ENCODE data around the gene CFAP126. TPM values are rescaled to one million over a fixed set of nuclear protein-coding genes. Genes with fewer than 3 reads are reported as not detected.
A peak's percentile ranks its signal among the peaks of the same experiment; 100 is the strongest.

Gene CFAP126
- total and polyA plus RNA-seq, 2 of the 13 experiments (the other 11 are each of a cell fraction or from before 2014, with no cell fraction given): not detected

DNA sequence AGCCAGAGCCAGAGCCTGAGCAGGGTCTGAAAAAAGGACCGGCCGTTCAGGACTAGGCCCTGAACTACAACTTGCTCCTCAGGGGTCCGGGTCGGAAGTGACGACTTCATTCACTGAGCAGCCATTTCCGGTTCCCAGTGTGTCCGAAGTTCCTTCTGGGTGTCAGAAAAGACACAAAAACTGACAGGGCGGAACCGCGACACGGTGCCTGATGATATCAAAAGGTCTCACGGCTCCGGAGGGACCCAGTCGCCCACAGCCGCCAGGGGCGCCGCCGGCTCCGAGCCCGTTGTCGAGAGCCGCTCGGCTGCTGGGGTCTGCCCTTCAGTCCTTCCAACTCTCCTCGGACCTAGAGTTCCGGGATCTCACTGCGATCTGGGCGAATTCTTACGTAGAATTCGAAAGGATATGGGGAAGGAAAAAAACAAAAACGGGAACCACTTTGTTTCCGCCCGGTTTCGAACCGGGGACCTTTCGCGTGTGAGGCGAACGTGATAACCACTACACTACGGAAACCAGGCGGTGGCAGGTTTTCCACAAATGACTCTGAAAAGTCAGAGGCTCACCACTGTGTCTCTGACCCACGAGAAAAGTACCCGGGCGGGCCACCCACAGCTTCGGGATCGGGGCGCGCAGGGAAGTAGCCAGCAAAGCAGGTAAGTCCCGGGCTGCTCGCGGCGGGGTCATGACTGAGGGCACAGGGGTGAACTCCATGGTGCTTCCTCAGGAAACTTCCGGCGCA is 31.8 kb upstream of the CFAP126 start (continued):
- TF ChIP-seq, protein P1, sequence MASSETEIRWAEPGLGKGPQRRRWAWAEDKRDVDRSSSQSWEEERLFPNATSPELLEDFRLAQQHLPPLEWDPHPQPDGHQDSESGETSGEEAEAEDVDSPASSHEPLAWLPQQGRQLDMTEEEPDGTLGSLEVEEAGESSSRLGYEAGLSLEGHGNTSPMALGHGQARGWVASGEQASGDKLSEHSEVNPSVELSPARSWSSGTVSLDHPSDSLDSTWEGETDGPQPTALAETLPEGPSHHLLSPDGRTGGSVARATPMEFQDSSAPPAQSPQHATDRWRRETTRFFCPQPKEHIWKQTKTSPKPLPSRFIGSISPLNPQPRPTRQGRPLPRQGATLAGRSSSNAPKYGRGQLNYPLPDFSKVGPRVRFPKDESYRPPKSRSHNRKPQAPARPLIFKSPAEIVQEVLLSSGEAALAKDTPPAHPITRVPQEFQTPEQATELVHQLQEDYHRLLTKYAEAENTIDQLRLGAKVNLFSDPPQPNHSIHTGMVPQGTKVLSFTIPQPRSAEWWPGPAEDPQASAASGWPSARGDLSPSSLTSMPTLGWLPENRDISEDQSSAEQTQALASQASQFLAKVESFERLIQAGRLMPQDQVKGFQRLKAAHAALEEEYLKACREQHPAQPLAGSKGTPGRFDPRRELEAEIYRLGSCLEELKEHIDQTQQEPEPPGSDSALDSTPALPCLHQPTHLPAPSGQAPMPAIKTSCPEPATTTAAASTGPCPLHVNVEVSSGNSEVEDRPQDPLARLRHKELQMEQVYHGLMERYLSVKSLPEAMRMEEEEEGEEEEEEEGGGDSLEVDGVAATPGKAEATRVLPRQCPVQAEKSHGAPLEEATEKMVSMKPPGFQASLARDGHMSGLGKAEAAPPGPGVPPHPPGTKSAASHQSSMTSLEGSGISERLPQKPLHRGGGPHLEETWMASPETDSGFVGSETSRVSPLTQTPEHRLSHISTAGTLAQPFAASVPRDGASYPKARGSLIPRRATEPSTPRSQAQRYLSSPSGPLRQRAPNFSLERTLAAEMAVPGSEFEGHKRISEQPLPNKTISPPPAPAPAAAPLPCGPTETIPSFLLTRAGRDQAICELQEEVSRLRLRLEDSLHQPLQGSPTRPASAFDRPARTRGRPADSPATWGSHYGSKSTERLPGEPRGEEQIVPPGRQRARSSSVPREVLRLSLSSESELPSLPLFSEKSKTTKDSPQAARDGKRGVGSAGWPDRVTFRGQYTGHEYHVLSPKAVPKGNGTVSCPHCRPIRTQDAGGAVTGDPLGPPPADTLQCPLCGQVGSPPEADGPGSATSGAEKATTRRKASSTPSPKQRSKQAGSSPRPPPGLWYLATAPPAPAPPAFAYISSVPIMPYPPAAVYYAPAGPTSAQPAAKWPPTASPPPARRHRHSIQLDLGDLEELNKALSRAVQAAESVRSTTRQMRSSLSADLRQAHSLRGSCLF (CRISPR knock-in tag; IDR thresholded peaks at IDR 0.05; ENCODE audit: borderline replicate concordance): no peak; the same call in 1 of the 2 replicates
- TF ChIP-seq CBX1 (IDR thresholded peaks at IDR 0.05; ENCODE audit: low read depth) (peak; percentile 65), SIX4 (CRISPR knock-in tag; IDR thresholded peaks at IDR 0.05) (peak; percentile 33; the same call in 1 of the 2 replicates), HNRNPH1 (optimal IDR thresholded peaks at IDR 0.05; ENCODE audit: low read depth, low read length) (no peak), KLF13 (CRISPR knock-in tag; IDR thresholded peaks at IDR 0.05) (no peak)
- TF ChIP-seq, protein P2, sequence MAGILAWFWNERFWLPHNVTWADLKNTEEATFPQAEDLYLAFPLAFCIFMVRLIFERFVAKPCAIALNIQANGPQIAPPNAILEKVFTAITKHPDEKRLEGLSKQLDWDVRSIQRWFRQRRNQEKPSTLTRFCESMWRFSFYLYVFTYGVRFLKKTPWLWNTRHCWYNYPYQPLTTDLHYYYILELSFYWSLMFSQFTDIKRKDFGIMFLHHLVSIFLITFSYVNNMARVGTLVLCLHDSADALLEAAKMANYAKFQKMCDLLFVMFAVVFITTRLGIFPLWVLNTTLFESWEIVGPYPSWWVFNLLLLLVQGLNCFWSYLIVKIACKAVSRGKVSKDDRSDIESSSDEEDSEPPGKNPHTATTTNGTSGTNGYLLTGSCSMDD (CRISPR knock-in tag; IDR thresholded peaks at IDR 0.05): no peak
- TF ChIP-seq, protein P3, sequence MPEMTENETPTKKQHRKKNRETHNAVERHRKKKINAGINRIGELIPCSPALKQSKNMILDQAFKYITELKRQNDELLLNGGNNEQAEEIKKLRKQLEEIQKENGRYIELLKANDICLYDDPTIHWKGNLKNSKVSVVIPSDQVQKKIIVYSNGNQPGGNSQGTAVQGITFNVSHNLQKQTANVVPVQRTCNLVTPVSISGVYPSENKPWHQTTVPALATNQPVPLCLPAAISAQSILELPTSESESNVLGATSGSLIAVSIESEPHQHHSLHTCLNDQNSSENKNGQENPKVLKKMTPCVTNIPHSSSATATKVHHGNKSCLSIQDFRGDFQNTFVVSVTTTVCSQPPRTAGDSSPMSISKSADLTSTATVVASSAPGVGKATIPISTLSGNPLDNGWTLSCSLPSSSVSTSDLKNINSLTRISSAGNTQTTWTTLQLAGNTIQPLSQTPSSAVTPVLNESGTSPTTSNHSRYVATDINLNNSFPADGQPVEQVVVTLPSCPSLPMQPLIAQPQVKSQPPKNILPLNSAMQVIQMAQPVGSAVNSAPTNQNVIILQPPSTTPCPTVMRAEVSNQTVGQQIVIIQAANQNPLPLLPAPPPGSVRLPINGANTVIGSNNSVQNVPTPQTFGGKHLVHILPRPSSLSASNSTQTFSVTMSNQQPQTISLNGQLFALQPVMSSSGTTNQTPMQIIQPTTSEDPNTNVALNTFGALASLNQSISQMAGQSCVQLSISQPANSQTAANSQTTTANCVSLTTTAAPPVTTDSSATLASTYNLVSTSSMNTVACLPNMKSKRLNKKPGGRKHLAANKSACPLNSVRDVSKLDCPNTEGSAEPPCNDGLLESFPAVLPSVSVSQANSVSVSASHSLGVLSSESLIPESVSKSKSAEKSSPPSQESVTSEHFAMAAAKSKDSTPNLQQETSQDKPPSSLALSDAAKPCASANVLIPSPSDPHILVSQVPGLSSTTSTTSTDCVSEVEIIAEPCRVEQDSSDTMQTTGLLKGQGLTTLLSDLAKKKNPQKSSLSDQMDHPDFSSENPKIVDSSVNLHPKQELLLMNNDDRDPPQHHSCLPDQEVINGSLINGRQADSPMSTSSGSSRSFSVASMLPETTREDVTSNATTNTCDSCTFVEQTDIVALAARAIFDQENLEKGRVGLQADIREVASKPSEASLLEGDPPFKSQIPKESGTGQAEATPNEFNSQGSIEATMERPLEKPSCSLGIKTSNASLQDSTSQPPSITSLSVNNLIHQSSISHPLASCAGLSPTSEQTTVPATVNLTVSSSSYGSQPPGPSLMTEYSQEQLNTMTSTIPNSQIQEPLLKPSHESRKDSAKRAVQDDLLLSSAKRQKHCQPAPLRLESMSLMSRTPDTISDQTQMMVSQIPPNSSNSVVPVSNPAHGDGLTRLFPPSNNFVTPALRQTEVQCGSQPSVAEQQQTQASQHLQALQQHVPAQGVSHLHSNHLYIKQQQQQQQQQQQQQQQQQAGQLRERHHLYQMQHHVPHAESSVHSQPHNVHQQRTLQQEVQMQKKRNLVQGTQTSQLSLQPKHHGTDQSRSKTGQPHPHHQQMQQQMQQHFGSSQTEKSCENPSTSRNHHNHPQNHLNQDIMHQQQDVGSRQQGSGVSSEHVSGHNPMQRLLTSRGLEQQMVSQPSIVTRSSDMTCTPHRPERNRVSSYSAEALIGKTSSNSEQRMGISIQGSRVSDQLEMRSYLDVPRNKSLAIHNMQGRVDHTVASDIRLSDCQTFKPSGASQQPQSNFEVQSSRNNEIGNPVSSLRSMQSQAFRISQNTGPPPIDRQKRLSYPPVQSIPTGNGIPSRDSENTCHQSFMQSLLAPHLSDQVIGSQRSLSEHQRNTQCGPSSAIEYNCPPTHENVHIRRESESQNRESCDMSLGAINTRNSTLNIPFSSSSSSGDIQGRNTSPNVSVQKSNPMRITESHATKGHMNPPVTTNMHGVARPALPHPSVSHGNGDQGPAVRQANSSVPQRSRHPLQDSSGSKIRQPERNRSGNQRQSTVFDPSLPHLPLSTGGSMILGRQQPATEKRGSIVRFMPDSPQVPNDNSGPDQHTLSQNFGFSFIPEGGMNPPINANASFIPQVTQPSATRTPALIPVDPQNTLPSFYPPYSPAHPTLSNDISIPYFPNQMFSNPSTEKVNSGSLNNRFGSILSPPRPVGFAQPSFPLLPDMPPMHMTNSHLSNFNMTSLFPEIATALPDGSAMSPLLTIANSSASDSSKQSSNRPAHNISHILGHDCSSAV (CRISPR knock-in tag; IDR thresholded peaks at IDR 0.05; ENCODE audit: borderline replicate concordance): 0 out of 2 replicates have a peak, but pooled peaks have one; percentile 56
- TF ChIP-seq, protein P4, sequence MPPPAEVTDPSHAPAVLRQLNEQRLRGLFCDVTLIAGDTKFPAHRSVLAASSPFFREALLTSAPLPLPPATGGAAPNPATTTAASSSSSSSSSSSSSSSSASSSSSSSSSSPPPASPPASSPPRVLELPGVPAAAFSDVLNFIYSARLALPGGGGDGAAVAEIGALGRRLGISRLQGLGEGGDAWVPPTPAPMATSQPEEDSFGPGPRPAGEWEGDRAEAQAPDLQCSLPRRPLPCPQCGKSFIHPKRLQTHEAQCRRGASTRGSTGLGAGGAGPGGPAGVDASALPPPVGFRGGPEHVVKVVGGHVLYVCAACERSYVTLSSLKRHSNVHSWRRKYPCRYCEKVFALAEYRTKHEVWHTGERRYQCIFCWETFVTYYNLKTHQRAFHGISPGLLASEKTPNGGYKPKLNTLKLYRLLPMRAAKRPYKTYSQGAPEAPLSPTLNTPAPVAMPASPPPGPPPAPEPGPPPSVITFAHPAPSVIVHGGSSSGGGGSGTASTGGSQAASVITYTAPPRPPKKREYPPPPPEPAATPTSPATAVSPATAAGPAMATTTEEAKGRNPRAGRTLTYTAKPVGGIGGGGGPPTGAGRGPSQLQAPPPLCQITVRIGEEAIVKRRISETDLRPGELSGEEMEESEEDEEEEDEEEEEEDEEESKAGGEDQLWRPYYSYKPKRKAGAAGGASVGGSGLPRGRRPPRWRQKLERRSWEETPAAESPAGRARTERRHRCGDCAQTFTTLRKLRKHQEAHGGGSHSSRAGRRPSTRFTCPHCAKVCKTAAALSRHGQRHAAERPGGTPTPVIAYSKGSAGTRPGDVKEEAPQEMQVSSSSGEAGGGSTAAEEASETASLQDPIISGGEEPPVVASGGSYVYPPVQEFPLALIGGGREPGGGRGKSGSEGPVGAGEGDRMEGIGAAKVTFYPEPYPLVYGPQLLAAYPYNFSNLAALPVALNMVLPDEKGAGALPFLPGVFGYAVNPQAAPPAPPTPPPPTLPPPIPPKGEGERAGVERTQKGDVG (CRISPR knock-in tag; IDR thresholded peaks at IDR 0.05; ENCODE audit: borderline replicate concordance): peak; percentile 7; the same call in 1 of the 2 replicates
- TF ChIP-seq, protein P5, sequence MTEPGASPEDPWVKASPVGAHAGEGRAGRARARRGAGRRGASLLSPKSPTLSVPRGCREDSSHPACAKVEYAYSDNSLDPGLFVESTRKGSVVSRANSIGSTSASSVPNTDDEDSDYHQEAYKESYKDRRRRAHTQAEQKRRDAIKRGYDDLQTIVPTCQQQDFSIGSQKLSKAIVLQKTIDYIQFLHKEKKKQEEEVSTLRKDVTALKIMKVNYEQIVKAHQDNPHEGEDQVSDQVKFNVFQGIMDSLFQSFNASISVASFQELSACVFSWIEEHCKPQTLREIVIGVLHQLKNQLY (CRISPR knock-in tag; IDR thresholded peaks at IDR 0.05): no peak

Measured in HepG2 (cell line).